Karpas-422 (cell line): ENCODE data around the gene HSBP1. TPM values are rescaled to one million over a fixed set of nuclear protein-coding genes. Genes with fewer than 3 reads are reported as not detected.

Experiments
- DNase-seq: peaks from one replicate; pipeline ENCODE4 v3.0.0-alpha.2; 2015
- H2AFZ ChIP-seq: fragments of 200-600 bp; sonication (generic); 2 replicates; pipeline ENCODE4 v1.6.1; 2014; ENCODE audit warnings: antibody characterized with exemption, low read length, mixed read lengths
- H3K27ac ChIP-seq: fragments of 200-600 bp; sonication (generic); 2 replicates; pipeline ENCODE4 v1.5.1; 2014; ENCODE audit warnings: mild to moderate bottlenecking, low read length, moderate library complexity
- H3K27me3 ChIP-seq: fragments of 200-600 bp; sonication (generic); 2 replicates; pipeline ENCODE4 v1.6.1; 2014; ENCODE audit warnings: low read length, mixed read lengths
- H3K36me3 ChIP-seq: fragments of 200-600 bp; sonication (generic); 2 replicates; pipeline ENCODE4 v1.6.1; 2014; ENCODE audit warnings: low read length, mixed read lengths; ENCODE audit not compliant: insufficient read depth
- H3K4me1 ChIP-seq: fragments of 200-600 bp; sonication (generic); 2 replicates; pipeline ENCODE4 v1.6.1; 2014; ENCODE audit warnings: mild to moderate bottlenecking, low read length, mixed read lengths
- H3K4me2 ChIP-seq: fragments of 200-600 bp; sonication (generic); 2 replicates; pipeline ENCODE4 v1.6.1; 2014; ENCODE audit warnings: low read length, low read depth, mild to moderate bottlenecking; ENCODE audit not compliant: poor library complexity, severe bottlenecking
- H3K4me3 ChIP-seq: fragments of 200-600 bp; sonication (generic); 2 replicates; pipeline ENCODE4 v1.5.1; 2014; ENCODE audit warnings: mild to moderate bottlenecking, antibody characterized with exemption, low read length, mixed read lengths
- H3K79me2 ChIP-seq: fragments of 200-600 bp; sonication (generic); 2 replicates; pipeline ENCODE4 v1.6.1; 2014; ENCODE audit warnings: mild to moderate bottlenecking, low read length, mixed read lengths
- H3K9ac ChIP-seq: fragments of 200-600 bp; sonication (generic); 2 replicates; pipeline ENCODE4 v1.6.0; 2014; ENCODE audit warnings: low read length
- H3K9me2 ChIP-seq: fragments of 200-600 bp; sonication (generic), shearing (Covaris generic); replicated peaks from 2 replicates; pipeline ENCODE4 v1.6.0; 2014; ENCODE audit warnings: mild to moderate bottlenecking, low read length, moderate library complexity; ENCODE audit not compliant: insufficient read depth
- H3K9me3 ChIP-seq: fragments of 300-700, 200-600 bp; sonication (generic); 2 replicates; pipeline ENCODE4 v1.6.1; 2014; ENCODE audit warnings: low read length, mixed read lengths
- H4K20me1 ChIP-seq: fragments of 200-600 bp; sonication (generic); 2 replicates; pipeline ENCODE4 v1.6.1; 2014; ENCODE audit warnings: mild to moderate bottlenecking, antibody characterized with exemption, low read length, low read depth; ENCODE audit not compliant: insufficient read depth
- total RNA-seq: library from RNA; depleted of rRNA; stranded (reverse); fragments of >200 nt; shearing (Covaris generic); gene quantifications from 2 replicates; pipeline ENCODE4 v1.2.3, GENCODE V29; 2014; ENCODE audit warnings: low replicate concordance

The HSBP1 gene
- total RNA-seq, 1 experiment from 2014 or later: 74.8 TPM

DNA sequence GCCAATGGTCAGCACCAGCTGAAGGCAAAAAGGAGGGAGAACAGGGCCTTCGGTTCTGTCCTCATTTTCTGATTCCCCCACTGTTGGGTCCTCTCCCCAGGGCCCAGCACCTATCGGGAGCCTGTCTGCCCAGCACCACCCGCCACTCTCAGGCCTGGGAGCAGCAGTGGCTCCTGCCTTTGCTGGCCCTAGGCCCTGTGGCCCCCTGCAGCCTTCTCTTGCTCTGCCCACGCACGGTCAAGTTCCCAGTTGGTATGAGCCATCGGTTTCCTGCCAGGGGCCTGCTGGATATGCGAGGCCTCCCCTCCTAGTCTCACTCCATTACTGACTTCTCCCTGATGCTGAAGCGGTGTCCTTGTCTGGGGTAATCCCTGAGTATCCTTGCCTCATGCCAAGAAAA is 37.5 kb downstream of the HSBP1 start:
- DNase-seq: no peak
- Histone ChIP-seq H3K27ac (no peak overlapping the region), H3K27me3 (no peaks in the 10 kb centered on the region), H3K36me3 (no peaks in the 10 kb centered on the region), H3K9ac (no peak overlapping the region), H3K79me2 (no peaks in the 10 kb centered on the region), H3K4me2 (no peak overlapping the region), H3K4me1 (peaks cover 69% of the 10 kb centered on the region), H4K20me1 (no peaks in the 10 kb centered on the region), H3K9me3 (no peaks in the 10 kb centered on the region), H3K4me3 (no peak overlapping the region), H3K9me2 (no peaks in the 10 kb centered on the region), H2AFZ (no peak overlapping the region)

DNA sequence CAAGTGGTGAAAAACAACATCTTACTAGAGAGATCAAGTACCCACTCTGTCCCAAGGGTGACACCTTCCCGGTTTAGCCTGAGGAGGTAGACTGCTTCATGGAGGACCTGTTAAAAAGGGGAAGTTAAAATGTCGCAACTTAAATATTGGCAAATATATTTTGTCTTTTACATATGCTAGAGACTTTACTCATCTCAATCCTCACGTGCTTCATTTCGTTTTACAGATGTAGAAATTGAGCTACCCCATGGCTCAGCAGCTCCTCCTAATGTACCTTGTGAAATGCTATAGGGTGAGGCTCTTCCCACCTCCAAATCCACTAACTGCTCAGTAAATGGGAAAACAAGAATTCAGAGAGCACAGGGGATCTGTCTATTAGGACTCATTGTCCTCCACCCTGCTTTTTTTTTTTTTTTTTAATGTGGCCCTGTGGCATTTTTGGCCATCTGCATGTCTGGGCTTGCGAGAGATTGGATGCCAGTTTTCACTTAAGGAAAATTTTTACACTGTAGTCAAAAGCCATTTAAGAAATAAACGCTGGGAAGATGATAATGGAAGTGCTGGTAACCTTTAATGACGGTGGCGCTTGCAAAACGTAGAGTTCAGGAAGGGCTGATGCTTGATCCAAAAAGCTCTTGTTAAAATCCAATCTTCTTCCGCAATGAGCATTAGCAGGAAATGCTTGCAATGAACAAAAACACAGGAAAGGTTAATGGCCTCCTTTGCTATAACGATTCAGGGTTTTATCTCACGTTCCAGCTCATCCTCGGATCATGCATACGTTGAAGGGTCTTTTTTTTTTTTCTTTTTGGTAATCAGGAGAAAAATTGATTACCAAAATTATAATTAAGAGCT is 39.8 kb downstream of the HSBP1 start:
- peak; percentile 74 for DNase-seq
- Histone ChIP-seq H3K4me1 (peaks cover 57% of the 10 kb centered on the region), H3K79me2 (no peaks in the 10 kb centered on the region), H3K9me2 (no peaks in the 10 kb centered on the region), H2AFZ (peak overlapping the region; percentile 40), H3K4me2 (peak overlapping the region; percentile 27), H4K20me1 (no peaks in the 10 kb centered on the region), H3K9me3 (no peaks in the 10 kb centered on the region), H3K27ac (no peak overlapping the region; the same call in 1 of the 2 replicates), H3K9ac (no peak overlapping the region), H3K27me3 (no peaks in the 10 kb centered on the region), H3K4me3 (no peak overlapping the region), H3K36me3 (no peaks in the 10 kb centered on the region)

DNA sequence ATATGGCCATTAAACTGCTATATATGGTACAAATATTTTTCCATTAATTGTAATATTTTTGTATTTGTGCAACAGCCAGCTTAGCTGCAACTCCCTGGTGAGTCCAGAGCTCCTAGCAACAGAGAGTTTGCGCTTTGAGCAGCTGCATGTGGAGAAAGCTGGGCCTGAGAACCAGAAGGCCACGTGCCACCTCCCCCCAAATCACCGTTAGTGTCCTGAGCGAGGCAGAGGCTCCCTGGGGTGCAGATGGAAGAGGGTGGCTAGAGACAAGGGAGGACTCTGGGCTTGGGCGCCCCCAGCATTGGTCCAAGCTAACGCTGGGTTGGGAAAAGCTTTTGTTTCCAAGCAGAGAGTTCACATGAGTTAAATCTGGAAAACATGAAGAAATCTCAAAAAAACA is 41.6 kb downstream of the HSBP1 start:
- Histone ChIP-seq H2AFZ (0 out of 2 replicates have a peak overlapping the region, but pooled peaks have one; percentile 27), H4K20me1 (no peaks in the 10 kb centered on the region), H3K27ac (no peak overlapping the region), H3K9me3 (no peaks in the 10 kb centered on the region), H3K4me1 (peaks cover 39% of the 10 kb centered on the region), H3K9me2 (no peaks in the 10 kb centered on the region), H3K27me3 (no peaks in the 10 kb centered on the region), H3K36me3 (no peaks in the 10 kb centered on the region), H3K4me2 (no peak overlapping the region), H3K4me3 (no peak overlapping the region), H3K9ac (no peak overlapping the region), H3K79me2 (no peaks in the 10 kb centered on the region)
- DNase-seq: no peak

DNA sequence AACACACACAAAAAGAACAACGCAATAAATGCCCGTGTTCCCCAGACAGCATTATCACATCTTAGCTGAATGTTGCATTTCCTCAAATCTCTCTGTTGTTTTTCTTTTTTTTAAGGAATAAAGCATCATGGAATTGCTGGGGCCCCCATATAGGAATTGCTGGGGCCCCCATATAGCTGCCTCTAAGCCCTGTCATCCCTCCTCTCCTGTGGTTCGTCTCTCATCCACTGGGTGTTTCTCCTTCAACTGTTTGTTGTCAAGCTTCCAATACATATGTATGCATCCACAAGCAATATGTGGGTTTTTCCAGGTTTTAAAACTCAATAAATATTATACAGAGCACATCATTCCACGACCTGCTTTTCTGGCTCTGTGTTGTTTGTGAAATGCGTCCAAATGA is 43.2 kb downstream of the HSBP1 start:
- no peak for DNase-seq
- no peaks in the 10 kb centered on the region for H3K9me2 ChIP-seq
- H2AFZ ChIP-seq: no peak overlapping the region
- no peak overlapping the region for H3K27ac ChIP-seq
- H3K4me3 ChIP-seq: no peak overlapping the region
- H3K27me3 ChIP-seq: no peaks in the 10 kb centered on the region
- H3K9me3 ChIP-seq: no peaks in the 10 kb centered on the region
- H3K9ac ChIP-seq: no peak overlapping the region
- peaks cover 31% of the 10 kb centered on the region for H3K4me1 ChIP-seq
- no peaks in the 10 kb centered on the region for H4K20me1 ChIP-seq
- H3K79me2 ChIP-seq: no peaks in the 10 kb centered on the region
- H3K36me3 ChIP-seq: no peaks in the 10 kb centered on the region
- H3K4me2 ChIP-seq: no peak overlapping the region

DNA sequence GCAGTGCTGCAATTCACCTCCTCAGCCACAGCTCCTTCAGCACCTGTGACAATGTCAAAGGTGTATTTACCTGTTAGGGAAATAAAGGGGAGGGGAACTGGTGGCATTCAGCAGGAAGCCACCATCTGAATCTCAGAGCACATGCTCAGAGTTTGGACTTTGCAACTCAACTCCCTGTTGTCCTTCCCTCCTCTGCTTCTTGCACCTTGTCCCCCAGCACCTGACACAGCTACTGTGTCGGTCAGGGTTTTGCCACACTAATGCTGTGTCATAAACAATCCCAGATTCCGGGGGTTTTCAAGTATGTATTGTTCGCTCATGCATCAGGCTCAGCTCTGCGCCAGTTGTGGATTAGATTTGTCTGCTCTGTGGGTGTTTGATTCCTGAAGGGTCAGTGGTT is 43.7 kb downstream of the HSBP1 start:
- Histone ChIP-seq H3K9ac (no peak overlapping the region), H3K4me2 (no peak overlapping the region), H3K27me3 (no peaks in the 10 kb centered on the region), H3K27ac (no peak overlapping the region), H4K20me1 (no peaks in the 10 kb centered on the region), H3K79me2 (no peaks in the 10 kb centered on the region), H3K9me2 (no peaks in the 10 kb centered on the region), H2AFZ (no peak overlapping the region), H3K36me3 (no peaks in the 10 kb centered on the region), H3K9me3 (no peaks in the 10 kb centered on the region), H3K4me1 (peaks cover 31% of the 10 kb centered on the region), H3K4me3 (no peak overlapping the region)
- DNase-seq: no peak

DNA sequence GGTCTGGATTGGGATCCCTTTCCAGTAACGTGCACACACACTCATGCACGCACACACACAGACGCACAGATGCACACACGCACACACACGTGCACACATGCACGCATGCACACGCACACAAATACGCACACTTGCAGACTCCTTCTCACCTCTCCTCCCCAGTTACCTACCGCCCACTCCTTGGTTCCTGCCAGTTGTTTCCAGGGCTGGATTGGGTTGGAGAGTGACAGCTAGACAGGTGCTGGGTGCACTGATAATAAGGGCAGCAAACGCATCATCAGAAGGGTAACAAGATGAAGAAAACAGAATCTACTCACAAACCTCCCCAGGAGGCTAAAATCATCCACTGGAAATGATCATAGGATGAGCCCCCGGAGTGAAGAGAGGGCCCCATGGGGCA is 45.0 kb downstream of the HSBP1 start:
- Histone ChIP-seq H3K79me2 (no peaks in the 10 kb centered on the region), H3K27ac (no peak overlapping the region), H3K4me1 (peaks cover 20% of the 10 kb centered on the region), H3K27me3 (no peaks in the 10 kb centered on the region), H4K20me1 (no peaks in the 10 kb centered on the region), H3K36me3 (no peaks in the 10 kb centered on the region), H3K4me2 (no peak overlapping the region), H3K9me2 (no peaks in the 10 kb centered on the region), H3K9me3 (no peaks in the 10 kb centered on the region), H3K9ac (no peak overlapping the region), H2AFZ (no peak overlapping the region), H3K4me3 (no peak overlapping the region)
- no peak for DNase-seq

DNA sequence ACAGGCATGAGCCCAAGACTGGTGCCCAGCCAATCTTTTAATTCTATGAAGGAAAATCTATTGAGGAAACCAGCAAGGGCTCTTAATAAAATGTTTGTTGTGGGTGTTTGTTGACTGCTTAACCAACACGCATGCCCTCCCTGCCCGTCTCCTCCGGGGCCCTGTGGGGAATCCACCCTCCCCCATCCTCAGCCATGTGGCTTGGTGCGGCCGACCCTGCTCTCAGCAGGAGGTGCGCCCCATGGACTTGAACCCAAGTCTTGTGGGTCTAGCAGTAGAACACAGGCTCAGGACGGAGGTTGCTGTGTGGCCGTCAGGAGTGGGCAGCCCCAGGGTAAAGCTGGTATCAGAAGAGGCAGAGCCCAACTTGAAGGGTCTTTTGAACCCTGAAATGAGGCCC is 46.1 kb downstream of the HSBP1 start:
- Histone ChIP-seq H2AFZ (no peak overlapping the region), H3K27ac (no peak overlapping the region), H3K4me3 (no peak overlapping the region), H3K9me3 (no peaks in the 10 kb centered on the region), H3K79me2 (no peaks in the 10 kb centered on the region), H3K27me3 (no peaks in the 10 kb centered on the region), H3K36me3 (no peaks in the 10 kb centered on the region), H4K20me1 (no peaks in the 10 kb centered on the region), H3K9ac (no peak overlapping the region), H3K9me2 (no peaks in the 10 kb centered on the region), H3K4me2 (no peak overlapping the region), H3K4me1 (peaks cover 9% of the 10 kb centered on the region)
- no peak for DNase-seq

DNA sequence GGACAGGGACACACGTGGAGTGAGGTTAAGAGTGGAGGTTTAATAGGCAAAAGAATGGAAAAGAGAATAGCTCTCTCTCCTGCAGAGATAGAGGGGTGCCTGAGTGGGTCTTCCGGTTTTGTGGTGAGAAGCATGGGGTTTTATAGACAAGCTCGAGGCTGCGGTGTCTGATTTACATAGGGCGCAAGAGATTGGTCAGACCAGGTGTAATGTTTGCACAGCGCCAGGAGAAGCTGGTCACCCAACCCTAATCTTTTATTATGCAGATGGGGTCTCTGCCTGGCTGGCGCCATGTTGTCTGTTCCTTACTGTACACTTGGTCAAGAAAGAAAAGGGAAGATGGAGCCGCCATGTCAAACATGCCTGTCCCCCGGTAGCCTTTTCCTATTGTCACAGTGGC is 46.6 kb downstream of the HSBP1 start:
- Histone ChIP-seq H3K79me2 (no peaks in the 10 kb centered on the region), H3K36me3 (no peaks in the 10 kb centered on the region), H3K9me3 (no peaks in the 10 kb centered on the region), H3K27ac (no peak overlapping the region), H4K20me1 (no peaks in the 10 kb centered on the region), H3K4me3 (no peak overlapping the region), H3K9me2 (no peaks in the 10 kb centered on the region), H3K27me3 (no peaks in the 10 kb centered on the region), H3K4me1 (peaks cover 3% of the 10 kb centered on the region), H3K9ac (no peak overlapping the region), H2AFZ (no peak overlapping the region), H3K4me2 (no peak overlapping the region)
- no peak for DNase-seq
